ACHN (cell line): ENCODE data around the gene SHISA9.

Experiments
- DNase-seq: peaks from one replicate; pipeline ENCODE4 v3.0.0-alpha.2; 2015
- in situ Hi-C: cut with HindIII; loops from 2 replicates; pipeline ENCODE4 v1.10.0; 2017; ENCODE audit warnings: low sequenced_read_pairs, low pct_ligation_motif_present, low pct_unique_long_range_greater_than_20kb

The SHISA9 gene

GRCh38 chr16:13046061-13046821 is 144.8 kb downstream of the SHISA9 start:
- DNase-seq: no peak
- in situ Hi-C loops: no loop called here

GRCh38 chr16:13047276-13047675 is 145.9 kb downstream of the SHISA9 start:
- no peak for DNase-seq
- in situ Hi-C loops: no loop called here

- in situ Hi-C loops: no loop called here
- DNase-seq: no peak
Measured at GRCh38 chr16:13049688-13050087, 148.3 kb downstream of the SHISA9 start.

GRCh38 chr16:13052431-13052830 is 151.0 kb downstream of the SHISA9 start:
- no peak for DNase-seq
- in situ Hi-C loops: no loop called here

GRCh38 chr16:13055480-13055879 is 154.1 kb downstream of the SHISA9 start:
- in situ Hi-C loops: no loop called here
- no peak for DNase-seq

GRCh38 chr16:13056607-13057006 is 155.2 kb downstream of the SHISA9 start:
- no peak for DNase-seq
- in situ Hi-C loops: no loop called here

GRCh38 chr16:13060932-13061331 is 159.5 kb downstream of the SHISA9 start:
- in situ Hi-C loops: no loop called here
- no peak for DNase-seq

- DNase-seq: no peak
- in situ Hi-C loops: no loop called here
Measured at GRCh38 chr16:13061691-13062090, 160.3 kb downstream of the SHISA9 start.

- DNase-seq: no peak
- in situ Hi-C loops: no loop called here
Measured at GRCh38 chr16:13062219-13062618, 160.8 kb downstream of the SHISA9 start.

GRCh38 chr16:13063457-13063856 is 162.1 kb downstream of the SHISA9 start:
- DNase-seq: no peak
- in situ Hi-C loops: no loop called here

GRCh38 chr16:13064821-13065220 is 163.4 kb downstream of the SHISA9 start:
- no peak for DNase-seq
- in situ Hi-C loops: no loop called here

GRCh38 chr16:13067648-13068047 is 166.2 kb downstream of the SHISA9 start:
- in situ Hi-C loops: no loop called here
- DNase-seq: no peak

GRCh38 chr16:13068912-13069583 is 167.7 kb downstream of the SHISA9 start:
- in situ Hi-C loops: no loop called here
- no peak for DNase-seq

GRCh38 chr16:13070268-13070667 is 168.9 kb downstream of the SHISA9 start:
- DNase-seq: no peak
- in situ Hi-C loops: no loop called here

GRCh38 chr16:13076878-13077277 is 175.5 kb downstream of the SHISA9 start:
- in situ Hi-C loops: no loop called here
- DNase-seq: no peak

- DNase-seq: no peak
- in situ Hi-C loops: no loop called here
Measured at GRCh38 chr16:13077816-13078215, 176.4 kb downstream of the SHISA9 start.

- in situ Hi-C loops: no loop called here
- no peak for DNase-seq
Measured at GRCh38 chr16:13080531-13080930, 179.1 kb downstream of the SHISA9 start.

GRCh38 chr16:13081825-13082331 is 180.5 kb downstream of the SHISA9 start:
- in situ Hi-C loops: no loop called here
- DNase-seq: no peak

GRCh38 chr16:13083681-13084080 is 182.3 kb downstream of the SHISA9 start:
- in situ Hi-C loops: no loop called here
- DNase-seq: no peak

GRCh38 chr16:13084331-13084730 is 182.9 kb downstream of the SHISA9 start:
- DNase-seq: no peak
- in situ Hi-C loops: no loop called here
